HG03097 (cell line): ENCODE measurements around the gene SMIM24.
A peak's percentile ranks its signal among the peaks of the same experiment; 100 is the strongest.
"Not testable (repeated sequence)": the region's sequence is repeated elsewhere in the genome, so short reads cannot be mapped to it uniquely, and the experiment has no call there.

Source experiments
- ATAC-seq: cut with Tn5 transposase; IDR thresholded peaks from one replicate; pipeline ENCODE4 v1.9.1; 2021; ENCODE audit not compliant: unreplicated experiment, low FRiP score

Gene SMIM24

DNA sequence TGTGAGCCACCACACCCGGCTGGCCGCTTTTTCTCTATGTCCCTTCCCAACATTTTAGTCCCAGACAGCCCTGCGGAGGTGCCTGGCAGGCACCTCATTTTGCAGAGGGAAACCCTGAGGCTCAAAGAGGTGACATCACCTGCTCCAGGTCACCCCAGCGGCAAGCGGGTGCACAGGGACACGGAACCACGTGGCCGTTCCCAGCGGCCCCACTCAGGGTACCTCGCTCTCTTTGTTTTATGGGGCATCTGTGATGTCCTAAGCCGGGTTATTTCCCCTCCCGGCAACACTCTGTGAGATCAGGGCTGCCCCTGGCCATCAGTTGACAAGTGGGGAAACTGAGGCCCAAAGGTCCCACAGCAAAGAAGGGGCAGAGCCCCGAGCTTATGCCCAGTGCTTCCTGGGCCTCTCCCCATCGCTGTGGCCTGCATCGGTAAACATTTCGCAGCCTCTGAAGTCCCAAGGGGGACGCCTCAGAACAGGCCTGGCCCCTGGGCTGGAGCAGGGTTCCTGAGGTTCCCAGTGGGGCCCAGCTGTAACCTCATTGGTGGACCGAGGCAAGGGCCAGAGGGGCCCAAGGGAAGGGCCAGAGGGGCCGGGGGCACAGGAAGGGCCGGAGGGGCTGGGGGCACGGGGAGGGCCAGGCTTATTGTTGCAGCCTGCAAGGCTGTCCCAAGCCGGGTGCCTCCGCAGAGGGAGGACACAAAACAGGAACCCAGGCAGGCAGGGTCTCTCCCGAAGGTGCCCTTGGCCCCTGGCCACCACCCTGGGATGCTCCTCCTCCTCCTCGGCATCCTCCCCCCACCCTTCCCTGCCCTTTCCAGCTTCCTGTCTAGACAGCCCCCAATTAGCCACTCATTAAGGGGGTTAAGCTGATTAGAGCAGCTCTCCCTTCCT lies 39.0 kb downstream of the SMIM24 start:
- no peak for ATAC-seq

- no peak for ATAC-seq
Observed at GRCh38 chr19:3440082-3440481, 40.2 kb downstream of the SMIM24 start.

GRCh38 chr19:3434630-3435553 lies 45.4 kb downstream of the SMIM24 start:
- peak; percentile 87 for ATAC-seq

DNA sequence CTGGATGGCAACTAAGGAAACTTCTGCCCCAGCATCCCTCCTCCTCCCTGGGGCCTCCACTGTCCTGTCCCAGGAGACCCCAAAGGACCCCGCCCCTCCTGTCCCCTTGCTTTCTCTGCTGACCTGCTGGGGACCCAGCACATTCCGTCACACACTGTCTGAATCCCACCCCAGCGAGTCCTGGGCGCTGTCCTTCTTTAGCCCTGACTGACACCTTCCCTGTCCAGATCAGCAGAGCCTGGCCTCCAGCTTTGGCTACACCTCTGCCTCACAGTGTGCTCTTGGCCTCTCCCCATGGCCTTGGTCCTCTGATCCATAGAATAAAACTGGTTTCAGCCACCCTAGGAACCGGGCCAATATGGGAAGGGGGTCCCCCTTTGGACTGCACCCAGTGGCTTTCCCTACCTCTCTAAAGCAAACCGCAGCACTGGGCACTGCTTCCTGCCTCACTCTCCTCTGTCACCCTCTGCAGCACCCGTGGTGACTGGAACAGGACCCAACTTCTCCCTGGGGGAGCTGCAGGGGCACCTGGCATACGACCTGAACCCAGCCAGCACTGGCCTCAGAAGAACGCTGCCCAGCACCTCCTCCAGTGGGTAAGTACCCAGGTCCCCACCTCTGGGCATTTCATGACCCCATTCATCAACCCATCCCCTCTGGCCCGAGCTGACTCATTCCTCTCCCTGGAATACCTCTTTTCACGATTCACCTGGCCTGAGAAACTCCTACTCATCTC lies 46.4 kb downstream of the SMIM24 start:
- no peak for ATAC-seq

- ATAC-seq = no peak
Observed at GRCh38 chr19:3433313-3433712, 47.0 kb downstream of the SMIM24 start.

GRCh38 chr19:3431760-3432397 lies 48.4 kb downstream of the SMIM24 start:
- ATAC-seq = no peak

DNA sequence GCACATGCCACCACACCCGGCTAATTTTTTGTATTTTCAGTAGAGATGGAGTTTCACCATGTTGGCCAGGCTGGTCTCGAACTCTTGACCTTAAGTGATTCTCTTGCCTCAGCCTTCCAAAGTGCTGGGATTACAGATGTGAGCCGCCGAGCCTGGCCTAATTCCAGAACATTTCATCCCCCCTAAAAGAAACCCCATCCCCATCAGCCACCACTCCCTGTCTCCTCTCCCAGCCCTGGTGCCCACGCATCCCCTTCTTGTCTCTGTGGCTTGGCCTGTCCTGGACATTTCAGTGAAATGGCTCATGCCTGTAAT lies 50.0 kb downstream of the SMIM24 start:
- ATAC-seq = not testable (repeated sequence)

GRCh38 chr19:3426433-3426832 lies 53.9 kb downstream of the SMIM24 start:
- no peak for ATAC-seq
